GM12878 (cell line): ENCODE data around the gene STRBP. TPM values are rescaled to one million over a fixed set of nuclear protein-coding genes. Genes with fewer than 3 reads are reported as not detected.

Source experiments
- ATAC-seq: fragments of 200-7000 bp; cut with Tn5 transposase; 3 replicates; pipeline ENCODE4 v1.9.1; 2020; ENCODE audit warnings: mild to moderate bottlenecking, moderate library complexity
- BruUV-seq: library from RNA; stranded (reverse); fragments of 400-500 nt; replicated peaks from 2 replicates; lab custom pipeline; 2021; lab: Mats Ljungman, UMichigan
- CTCF ChIA-PET: fragments of 300-600 bp; sonication (Branson Sonifier 250); formaldehyde crosslinking; extraction: SDS; loops from one replicate; lab custom pipeline; 2021; ENCODE audit warnings: inconsistent platforms; lab: Yijun Ruan, JAX
- POLR2A ChIA-PET: fragments of 350-600 bp; formaldehyde crosslinking; extraction: SDS; loops from one replicate; lab custom pipeline; 2021; ENCODE audit warnings: inconsistent platforms; lab: Charles Lee
- RAD21 ChIA-PET: fragments of 300-600 bp; sonication (Branson Sonifier 250); formaldehyde crosslinking; loops from one replicate; lab custom pipeline; 2023; ENCODE audit warnings: antibody characterized with exemption; ENCODE audit not compliant: unreplicated experiment; lab: Charles Lee
- SMC1A ChIA-PET: fragments of 300-600 bp; sonication (Branson Sonifier 250); formaldehyde crosslinking; loops from one replicate; lab custom pipeline; 2023; ENCODE audit not compliant: unreplicated experiment, uncharacterized antibody; lab: Charles Lee
- DNase-seq: peaks from one replicate; pipeline ENCODE4 v3.0.0-alpha.2; 2011; ENCODE audit warnings: low read depth, low spot score
- FAIRE-seq: peaks from 3 replicates; lab custom pipeline; 2011; peaks lifted over from hg19 to GRCh38; lab: Jason Lieb, UNC
- H2AFZ ChIP-seq: 2 replicates; pipeline ENCODE4 v1.6.0; 2011; ENCODE audit warnings: low read depth, low read length, control low read depth; ENCODE audit not compliant: control insufficient read depth
- H3K27ac ChIP-seq: 2 replicates; pipeline ENCODE4 v1.5.1; 2011; ENCODE audit warnings: control low read depth; ENCODE audit not compliant: control insufficient read depth, insufficient read depth
- H3K27me3 ChIP-seq, 2 experiments: replicated peaks in 1 of 2; 2 replicates each; pipeline versions ENCODE4 v1.6.0 to v1.6.1; 2011; ENCODE audit warnings: low read length in 1 of 2; ENCODE audit not compliant: control insufficient read depth in 2 of 2, insufficient read depth in 2 of 2
- H3K36me3 ChIP-seq, 2 experiments: 2 replicates each; pipeline ENCODE4 v1.5.1; 2011; ENCODE audit warnings: low read length in 1 of 2; ENCODE audit not compliant: control insufficient read depth in 2 of 2, insufficient read depth in 2 of 2
- H3K4me1 ChIP-seq: 2 replicates; pipeline ENCODE4 v1.6.1; 2011; ENCODE audit warnings: mild to moderate bottlenecking, low read length, moderate library complexity, mixed read lengths; ENCODE audit not compliant: control insufficient read depth, insufficient read depth
- H3K4me2 ChIP-seq: 2 replicates; pipeline ENCODE4 v1.6.0; 2011; ENCODE audit warnings: control low read depth; ENCODE audit not compliant: control insufficient read depth, insufficient read depth
- H3K4me3 ChIP-seq: fragments of 200-600 bp; sonication (generic); 2 replicates; pipeline ENCODE4 v1.5.1; 2016
- H3K79me2 ChIP-seq: 2 replicates; pipeline ENCODE4 v1.6.0; 2011; ENCODE audit warnings: low read length; ENCODE audit not compliant: control insufficient read depth, insufficient read depth
- H3K9ac ChIP-seq: 2 replicates; pipeline ENCODE4 v1.8.0; 2011; ENCODE audit warnings: low read length, control low read depth, mixed read lengths; ENCODE audit not compliant: control insufficient read depth, insufficient read depth
- H3K9me3 ChIP-seq: replicated peaks from 3 replicates; pipeline ENCODE4 v1.5.1; 2011; ENCODE audit warnings: mild to moderate bottlenecking, low read length; ENCODE audit not compliant: control insufficient read depth, insufficient read depth
- H4K20me1 ChIP-seq: 2 replicates; pipeline ENCODE4 v1.6.0; 2011; ENCODE audit not compliant: control insufficient read depth, insufficient read depth
- CBX5 ChIP-seq: sonication (generic); IDR thresholded peaks from 2 replicates; pipeline ENCODE4 v1.6.1; 2016; ENCODE audit warnings: low read depth, moderate library complexity, mild to moderate bottlenecking, inconsistent platforms
- WGBS: methylation state at CpG from one replicate; pipeline ENCODE4 v1.1.6; 2016; ENCODE audit warnings: low lambda C conversion rate; ENCODE audit not compliant: insufficient replicate concordance, insufficient coverage; ENCODE audit errors: missing lambda C conversion rate; 5-methylcytosine and 5-hydroxymethylcytosine counted together
- in situ Hi-C: fragments of 300-500 bp; cut with MboI; formaldehyde crosslinking; loops from 9 replicates; pipeline ENCODE4 v1.14.3; 2018; ENCODE audit warnings: mixed read lengths
- intact Hi-C: fragments of 100-400 bp; cut with micrococcal nuclease; formaldehyde crosslinking; loops from one replicate; pipeline ENCODE4 v1.14.2; 2022; ENCODE audit not compliant: unreplicated experiment
- polyA plus RNA-seq, 11 experiments: library from polyadenylated mRNA; depleted of rRNA in 4 of 11; unstranded in 6 of 11; stranded (reverse) in 5 of 11; fragments of >200 nt; fragmentation: Nextera tagmentation in 4 of 11; fragmentation: Illumina TruSeq in 1 of 11; extraction: Ambion mirVana in 4 of 11; extraction: Trizol in 1 of 11; gene quantifications; 1 replicate in 1 of 11; 2 replicates in 10 of 11; pipeline versions ENCODE4 v1.2.1 to v1.2.3, GENCODE V29; 2011 to 2016; ENCODE audit warnings: inconsistent platforms in 2 of 11, missing spikeins in 2 of 11, low read depth in 1 of 11
- total RNA-seq, 4 experiments: library from RNA; depleted of rRNA in 3 of 4; stranded (reverse); fragments of >200 nt in 3 of 4; fragmentation: Illumina TruSeq in 1 of 4; extraction: Trizol in 1 of 4; gene quantifications; 2 replicates each; pipeline versions ENCODE4 v1.2.1 to v1.2.3, GENCODE V29; 2013 to 2021
- TF ChIP-seq, protein P1 (sequence below): IDR thresholded peaks from 2 replicates; pipeline ENCODE4 v1.6.1; 2012; ENCODE audit warnings: improper control_type of control experiment, low read depth, low read length; ENCODE audit not compliant: insufficient replicate concordance

STRBP gene
- total and polyA plus RNA-seq, 10 of the 15 experiments (the other 5 are each of a cell fraction or from before 2014, with no cell fraction given), result 31.0 to 96.8 (median 71.4) TPM

DNA sequence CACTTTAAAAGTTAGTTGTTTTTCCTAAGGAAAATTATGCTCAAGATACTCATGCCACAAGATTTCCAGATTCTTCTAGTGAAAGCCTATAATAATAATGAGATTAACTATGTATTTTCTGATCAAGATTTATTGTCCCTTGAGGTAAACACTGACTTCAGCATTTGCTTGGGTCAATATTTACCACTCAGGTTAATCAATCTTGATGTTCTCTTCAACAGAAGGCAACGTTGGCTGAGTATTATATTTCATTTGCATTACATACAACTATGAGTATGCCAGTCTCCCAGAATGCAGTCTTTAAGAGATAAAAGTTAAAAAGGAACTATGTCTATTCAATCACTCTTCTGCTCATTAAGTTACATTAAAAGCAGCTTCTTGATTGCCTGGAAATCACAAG is 119.3 kb downstream of the STRBP start (continued):
- TF ChIP-seq, protein P1, sequence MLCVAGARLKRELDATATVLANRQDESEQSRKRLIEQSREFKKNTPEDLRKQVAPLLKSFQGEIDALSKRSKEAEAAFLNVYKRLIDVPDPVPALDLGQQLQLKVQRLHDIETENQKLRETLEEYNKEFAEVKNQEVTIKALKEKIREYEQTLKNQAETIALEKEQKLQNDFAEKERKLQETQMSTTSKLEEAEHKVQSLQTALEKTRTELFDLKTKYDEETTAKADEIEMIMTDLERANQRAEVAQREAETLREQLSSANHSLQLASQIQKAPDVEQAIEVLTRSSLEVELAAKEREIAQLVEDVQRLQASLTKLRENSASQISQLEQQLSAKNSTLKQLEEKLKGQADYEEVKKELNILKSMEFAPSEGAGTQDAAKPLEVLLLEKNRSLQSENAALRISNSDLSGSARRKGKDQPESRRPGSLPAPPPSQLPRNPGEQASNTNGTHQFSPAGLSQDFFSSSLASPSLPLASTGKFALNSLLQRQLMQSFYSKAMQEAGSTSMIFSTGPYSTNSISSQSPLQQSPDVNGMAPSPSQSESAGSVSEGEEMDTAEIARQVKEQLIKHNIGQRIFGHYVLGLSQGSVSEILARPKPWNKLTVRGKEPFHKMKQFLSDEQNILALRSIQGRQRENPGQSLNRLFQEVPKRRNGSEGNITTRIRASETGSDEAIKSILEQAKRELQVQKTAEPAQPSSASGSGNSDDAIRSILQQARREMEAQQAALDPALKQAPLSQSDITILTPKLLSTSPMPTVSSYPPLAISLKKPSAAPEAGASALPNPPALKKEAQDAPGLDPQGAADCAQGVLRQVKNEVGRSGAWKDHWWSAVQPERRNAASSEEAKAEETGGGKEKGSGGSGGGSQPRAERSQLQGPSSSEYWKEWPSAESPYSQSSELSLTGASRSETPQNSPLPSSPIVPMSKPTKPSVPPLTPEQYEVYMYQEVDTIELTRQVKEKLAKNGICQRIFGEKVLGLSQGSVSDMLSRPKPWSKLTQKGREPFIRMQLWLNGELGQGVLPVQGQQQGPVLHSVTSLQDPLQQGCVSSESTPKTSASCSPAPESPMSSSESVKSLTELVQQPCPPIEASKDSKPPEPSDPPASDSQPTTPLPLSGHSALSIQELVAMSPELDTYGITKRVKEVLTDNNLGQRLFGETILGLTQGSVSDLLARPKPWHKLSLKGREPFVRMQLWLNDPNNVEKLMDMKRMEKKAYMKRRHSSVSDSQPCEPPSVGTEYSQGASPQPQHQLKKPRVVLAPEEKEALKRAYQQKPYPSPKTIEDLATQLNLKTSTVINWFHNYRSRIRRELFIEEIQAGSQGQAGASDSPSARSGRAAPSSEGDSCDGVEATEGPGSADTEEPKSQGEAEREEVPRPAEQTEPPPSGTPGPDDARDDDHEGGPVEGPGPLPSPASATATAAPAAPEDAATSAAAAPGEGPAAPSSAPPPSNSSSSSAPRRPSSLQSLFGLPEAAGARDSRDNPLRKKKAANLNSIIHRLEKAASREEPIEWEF, result no peak

DNA sequence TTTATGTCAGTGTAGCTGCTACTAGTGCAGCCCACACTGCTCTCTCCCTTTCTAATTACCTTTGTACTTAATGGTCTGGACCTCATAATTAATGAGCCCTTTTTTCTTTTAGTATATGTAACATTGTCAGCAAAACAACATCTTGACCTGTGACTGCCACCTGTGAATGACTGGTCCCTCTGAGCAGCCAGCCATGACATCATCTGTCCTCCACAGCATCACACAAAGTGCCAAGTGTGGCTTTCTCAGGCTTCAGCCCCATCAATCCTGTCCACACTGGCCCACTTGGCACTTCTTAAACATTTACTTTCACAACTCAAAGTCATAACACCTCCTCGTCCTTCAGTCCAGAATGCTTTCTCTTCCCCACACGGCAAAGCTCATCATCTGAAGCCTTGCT is 130.2 kb downstream of the STRBP start:
- Histone ChIP-seq H4K20me1 (no peaks in the 10 kb centered on the region), H2AFZ (no peak overlapping the region), H3K4me1 (no peaks in the 10 kb centered on the region), H3K27ac (no peak overlapping the region), H3K9me3 (no peaks in the 10 kb centered on the region), H3K36me3 (peaks cover 0 to 30% of the 10 kb centered on the region in 2 experiments; a peak in 2 of 4 replicates), H3K4me2 (no peak overlapping the region), H3K27me3 (no peaks in the 10 kb centered on the region), H3K79me2 (no peaks in the 10 kb centered on the region), H3K9ac (no peak overlapping the region), H3K4me3 (no peak overlapping the region)
- FAIRE-seq (no peak), ATAC-seq (no peak), DNase-seq (no peak)
- intact Hi-C loops, result no loop called here
- no TSS peak for BruUV-seq
- in situ Hi-C loops, result no loop called here
- ChIA-PET CTCF (no interaction called here), SMC1A (no interaction called here), RAD21 (interaction anchor here (0.9 kb wide), 1 partner anchor 212 kb away, joined by 3 read pairs; no protein-coding TSS in a partner anchor), POLR2A (no interaction called here)
- 94% methylated on average over 2 of the region's 2 CpGs for WGBS
- no peak for TF ChIP-seq CBX5
